ENCODE results near the gene TNS1.
"Not testable (repeated sequence)": the region's sequence is repeated elsewhere in the genome, so short reads cannot be mapped to it uniquely, and the experiment has no call there.

The TNS1 gene

GRCh38 chr2:217812170-217812569 lies 190.6 kb downstream of the TNS1 start:
- Histone ChIP-seq H2AFZ (no peak overlapping the region), H3K4me2 (ENCODE audit: low read length) (no peak overlapping the region), H3K27ac (no peak overlapping the region), H3K79me2 (no peaks in the 10 kb centered on the region), H3K27me3 (ENCODE audit: control insufficient read depth, insufficient read depth, low read length) (no peaks in the 10 kb centered on the region), H3K4me1 (no peaks in the 10 kb centered on the region), H3K36me3 (ENCODE audit: control insufficient read depth, insufficient read depth, low read length) (no peaks in the 10 kb centered on the region), H3K9ac (no peak overlapping the region), H3K4me3 (ENCODE audit: low read depth, low read length) (no peak overlapping the region), H3K9me3 (ENCODE audit: control insufficient read depth, low read length) (no peaks in the 10 kb centered on the region)
- TF ChIP-seq CTCF (IDR thresholded peaks at IDR 0.05) = no peak

- H3K27ac ChIP-seq = no peak overlapping the region
- no peaks in the 10 kb centered on the region for H3K4me1 ChIP-seq
- H3K36me3 ChIP-seq (ENCODE audit: control insufficient read depth, insufficient read depth, low read length) = no peaks in the 10 kb centered on the region
- no peak overlapping the region for H3K4me2 ChIP-seq (ENCODE audit: low read length)
- no peaks in the 10 kb centered on the region for H3K79me2 ChIP-seq
- H3K27me3 ChIP-seq (ENCODE audit: control insufficient read depth, insufficient read depth, low read length) = no peaks in the 10 kb centered on the region
- H3K4me3 ChIP-seq (ENCODE audit: low read depth, low read length) = no peak overlapping the region
- no peak overlapping the region for H2AFZ ChIP-seq
- H3K9ac ChIP-seq = no peak overlapping the region
- no peaks in the 10 kb centered on the region for H3K9me3 ChIP-seq (ENCODE audit: control insufficient read depth, low read length)
- TF ChIP-seq CTCF (IDR thresholded peaks at IDR 0.05) = no peak
These were observed 192.5 kb downstream of the TNS1 start for GRCh38 chr2:217810260-217810659.

GRCh38 chr2:217809736-217810135 lies 193.1 kb downstream of the TNS1 start:
- no peaks in the 10 kb centered on the region for H3K36me3 ChIP-seq (ENCODE audit: control insufficient read depth, insufficient read depth, low read length)
- H3K27ac ChIP-seq = no peak overlapping the region

GRCh38 chr2:217808967-217809366 lies 193.8 kb downstream of the TNS1 start:
- not testable (repeated sequence) for H3K27me3 ChIP-seq (ENCODE audit: control insufficient read depth, insufficient read depth, low read length); H3K27ac ChIP-seq; H3K9ac ChIP-seq; H3K4me2 ChIP-seq (ENCODE audit: low read length); H3K79me2 ChIP-seq; H3K4me3 ChIP-seq (ENCODE audit: low read depth, low read length); H3K4me1 ChIP-seq; H2AFZ ChIP-seq; H3K36me3 ChIP-seq (ENCODE audit: control insufficient read depth, insufficient read depth, low read length); H3K9me3 ChIP-seq (ENCODE audit: control insufficient read depth, low read length)

More at GRCh38 chr2:217809736-217810135, 193.1 kb downstream of the TNS1 start:
- H3K4me2 ChIP-seq (ENCODE audit: low read length) = no peak overlapping the region
- no peak overlapping the region for H3K9ac ChIP-seq
- H2AFZ ChIP-seq = no peak overlapping the region
- no peaks in the 10 kb centered on the region for H3K79me2 ChIP-seq
- H3K4me1 ChIP-seq = peaks cover 3% of the 10 kb centered on the region
- no peak for TF ChIP-seq CTCF (IDR thresholded peaks at IDR 0.05)
- H3K27me3 ChIP-seq (ENCODE audit: control insufficient read depth, insufficient read depth, low read length) = no peaks in the 10 kb centered on the region
- H3K9me3 ChIP-seq (ENCODE audit: control insufficient read depth, low read length) = no peaks in the 10 kb centered on the region
- no peak overlapping the region for H3K4me3 ChIP-seq (ENCODE audit: low read depth, low read length)

- Histone ChIP-seq H3K79me2 (no peaks in the 10 kb centered on the region), H2AFZ (no peak overlapping the region), H3K9ac (no peak overlapping the region), H3K9me3 (ENCODE audit: control insufficient read depth, low read length) (no peaks in the 10 kb centered on the region), H3K36me3 (ENCODE audit: control insufficient read depth, insufficient read depth, low read length) (no peaks in the 10 kb centered on the region), H3K4me2 (ENCODE audit: low read length) (no peak overlapping the region), H3K27me3 (ENCODE audit: control insufficient read depth, insufficient read depth, low read length) (no peaks in the 10 kb centered on the region), H3K4me3 (ENCODE audit: low read depth, low read length) (no peak overlapping the region), H3K27ac (no peak overlapping the region), H3K4me1 (peaks cover 6% of the 10 kb centered on the region)
- TF ChIP-seq CTCF (IDR thresholded peaks at IDR 0.05) = no peak
These were observed 194.5 kb downstream of the TNS1 start for GRCh38 chr2:217808326-217808725.
